ENCODE results near the gene WDR45B. TPM values are rescaled to one million over a fixed set of nuclear protein-coding genes. Genes with fewer than 3 reads are reported as not detected.

Gene WDR45B
- total RNA-seq, 1 experiment from 2014 or later, result 84.9 TPM

DNA sequence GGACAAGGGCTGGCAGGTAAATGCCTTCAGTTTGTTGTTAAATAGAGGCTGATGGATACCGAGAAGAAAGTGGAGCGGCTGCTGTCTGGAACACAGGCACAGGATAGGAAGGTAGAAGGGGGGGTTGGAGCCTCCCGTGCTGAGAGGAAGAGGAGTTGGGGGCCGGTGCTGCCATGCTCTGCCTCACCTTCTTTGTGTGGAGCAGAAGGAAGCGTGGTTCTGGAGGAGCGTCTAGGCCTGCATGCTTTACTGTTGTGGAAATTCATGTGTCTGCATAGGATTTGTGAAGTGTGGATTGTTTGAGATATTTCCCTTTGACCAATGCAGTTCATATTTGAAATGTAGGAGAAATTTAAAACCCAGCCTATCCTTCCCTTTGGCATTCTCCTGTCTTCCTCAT lies 76.4 kb downstream of the WDR45B start:
- H3K36me3 ChIP-seq (ENCODE audit: low read depth), result no peaks in the 10 kb centered on the region; the same call in 1 of the 2 replicates
- intact Hi-C loops (cut with micrococcal nuclease; ENCODE audit: unreplicated experiment), result no loop called here
- H3K4me3 ChIP-seq, result no peak overlapping the region
- no peak overlapping the region for H3K27ac ChIP-seq
- POLR2A ChIA-PET (ENCODE audit: unreplicated experiment), result no interaction called here
- H4K20me1 ChIP-seq (ENCODE audit: insufficient read depth), result peaks cover 8% of the 10 kb centered on the region
- H3K27me3 ChIP-seq (ENCODE audit: insufficient read depth, low read depth), result no peaks in the 10 kb centered on the region
- no peak overlapping the region for H2AFZ ChIP-seq
- peaks cover 12% of the 10 kb centered on the region for H3K79me2 ChIP-seq (ENCODE audit: low read depth)
- no peak for TF ChIP-seq EZH2 (IDR thresholded peaks at IDR 0.05; ENCODE audit: low read depth)
- TF ChIP-seq, protein P1, sequence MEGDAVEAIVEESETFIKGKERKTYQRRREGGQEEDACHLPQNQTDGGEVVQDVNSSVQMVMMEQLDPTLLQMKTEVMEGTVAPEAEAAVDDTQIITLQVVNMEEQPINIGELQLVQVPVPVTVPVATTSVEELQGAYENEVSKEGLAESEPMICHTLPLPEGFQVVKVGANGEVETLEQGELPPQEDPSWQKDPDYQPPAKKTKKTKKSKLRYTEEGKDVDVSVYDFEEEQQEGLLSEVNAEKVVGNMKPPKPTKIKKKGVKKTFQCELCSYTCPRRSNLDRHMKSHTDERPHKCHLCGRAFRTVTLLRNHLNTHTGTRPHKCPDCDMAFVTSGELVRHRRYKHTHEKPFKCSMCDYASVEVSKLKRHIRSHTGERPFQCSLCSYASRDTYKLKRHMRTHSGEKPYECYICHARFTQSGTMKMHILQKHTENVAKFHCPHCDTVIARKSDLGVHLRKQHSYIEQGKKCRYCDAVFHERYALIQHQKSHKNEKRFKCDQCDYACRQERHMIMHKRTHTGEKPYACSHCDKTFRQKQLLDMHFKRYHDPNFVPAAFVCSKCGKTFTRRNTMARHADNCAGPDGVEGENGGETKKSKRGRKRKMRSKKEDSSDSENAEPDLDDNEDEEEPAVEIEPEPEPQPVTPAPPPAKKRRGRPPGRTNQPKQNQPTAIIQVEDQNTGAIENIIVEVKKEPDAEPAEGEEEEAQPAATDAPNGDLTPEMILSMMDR (conservative IDR thresholded peaks at IDR 0.05), result no peak
- DNase-seq, result no peak
- CTCF ChIA-PET, result no interaction called here
- H3K9me3 ChIP-seq (ENCODE audit: insufficient read depth, low read depth), result no peaks in the 10 kb centered on the region
- peaks cover 3% of the 10 kb centered on the region; the same call in 1 of the 2 replicates for H3F3A ChIP-seq (ENCODE audit: insufficient read depth, low read depth)
- no peaks in the 10 kb centered on the region for H3K9me2 ChIP-seq (ENCODE audit: insufficient read depth)
- 0 out of 2 replicates have a peak, but pooled peaks cover 5% of the 10 kb centered on the region for H3K4me1 ChIP-seq (replicated peaks; ENCODE audit: insufficient read depth)
- BruUV-seq (replicated peaks), result no TSS peak
- no peak overlapping the region for H3K4me2 ChIP-seq

DNA sequence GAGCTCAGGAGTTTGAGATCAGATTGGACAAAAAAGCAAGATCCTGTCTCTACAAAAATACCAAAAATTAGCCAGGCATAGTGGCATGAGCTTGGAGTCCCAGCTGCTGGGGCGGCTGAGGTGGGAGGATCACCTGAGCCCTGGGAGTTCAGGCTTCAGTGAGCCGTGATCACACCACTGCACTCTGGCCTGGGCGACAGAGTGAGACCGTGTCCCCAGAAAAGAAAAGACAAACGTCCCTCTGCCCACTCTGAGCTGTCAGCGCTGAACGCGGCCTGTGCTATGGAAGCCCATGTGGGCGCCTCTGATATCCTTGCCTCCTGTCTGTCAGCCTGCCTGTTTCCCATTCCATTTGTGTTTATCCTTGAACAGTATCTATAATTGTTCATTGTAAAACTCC lies 78.0 kb downstream of the WDR45B start:
- Histone ChIP-seq H3K4me1 (replicated peaks; ENCODE audit: insufficient read depth) (0 out of 2 replicates have a peak, but pooled peaks cover 5% of the 10 kb centered on the region), H3K27me3 (ENCODE audit: insufficient read depth, low read depth) (no peaks in the 10 kb centered on the region), H3F3A (ENCODE audit: insufficient read depth, low read depth) (peaks cover 3% of the 10 kb centered on the region; the same call in 1 of the 2 replicates), H3K4me2 (no peak overlapping the region), H3K79me2 (ENCODE audit: low read depth) (peaks cover 23% of the 10 kb centered on the region), H3K9me2 (ENCODE audit: insufficient read depth) (no peaks in the 10 kb centered on the region), H3K27ac (no peak overlapping the region), H4K20me1 (ENCODE audit: insufficient read depth) (peaks cover 8% of the 10 kb centered on the region), H3K4me3 (no peak overlapping the region), H3K36me3 (ENCODE audit: low read depth) (no peaks in the 10 kb centered on the region; the same call in 1 of the 2 replicates), H2AFZ (no peak overlapping the region), H3K9me3 (ENCODE audit: insufficient read depth, low read depth) (no peaks in the 10 kb centered on the region)
- intact Hi-C loops (cut with micrococcal nuclease; ENCODE audit: unreplicated experiment), result no loop called here
- no peak for DNase-seq
- CTCF ChIA-PET, result no interaction called here
- BruUV-seq (replicated peaks), result no TSS peak
- POLR2A ChIA-PET (ENCODE audit: unreplicated experiment), result no interaction called here
- TF ChIP-seq, protein P1 (conservative IDR thresholded peaks at IDR 0.05), result no peak
- TF ChIP-seq EZH2 (IDR thresholded peaks at IDR 0.05; ENCODE audit: low read depth), result no peak

DNA sequence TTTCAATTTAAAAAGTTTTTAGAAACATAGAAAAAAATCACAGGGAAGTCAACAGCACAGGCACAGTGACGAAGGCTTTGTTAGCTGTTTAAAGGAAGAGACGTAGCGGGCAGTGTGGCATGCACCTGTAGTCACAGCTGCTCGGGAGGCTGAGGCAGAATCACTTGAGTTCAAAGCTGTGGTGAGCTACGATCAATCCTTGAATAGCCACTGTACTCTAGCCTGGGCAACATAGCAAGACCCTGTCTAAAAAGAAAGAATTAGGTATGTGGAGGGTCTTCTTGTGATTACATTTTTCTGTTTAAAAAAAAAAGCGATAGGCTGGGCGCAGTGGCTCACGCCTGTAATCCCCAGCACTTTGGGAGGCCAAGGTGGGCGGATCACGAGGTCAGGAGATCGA lies 78.6 kb downstream of the WDR45B start:
- Histone ChIP-seq H3K27ac (no peak overlapping the region), H3K9me3 (ENCODE audit: insufficient read depth, low read depth) (no peaks in the 10 kb centered on the region), H4K20me1 (ENCODE audit: insufficient read depth) (peaks cover 8% of the 10 kb centered on the region), H3F3A (ENCODE audit: insufficient read depth, low read depth) (peaks cover 3% of the 10 kb centered on the region; the same call in 1 of the 2 replicates), H3K4me2 (no peak overlapping the region), H3K27me3 (ENCODE audit: insufficient read depth, low read depth) (no peaks in the 10 kb centered on the region), H3K4me3 (no peak overlapping the region), H3K36me3 (ENCODE audit: low read depth) (no peaks in the 10 kb centered on the region; the same call in 1 of the 2 replicates), H2AFZ (no peak overlapping the region), H3K79me2 (ENCODE audit: low read depth) (peaks cover 25% of the 10 kb centered on the region), H3K9me2 (ENCODE audit: insufficient read depth) (no peaks in the 10 kb centered on the region), H3K4me1 (replicated peaks; ENCODE audit: insufficient read depth) (0 out of 2 replicates have a peak, but pooled peaks cover 5% of the 10 kb centered on the region)
- intact Hi-C loops (cut with micrococcal nuclease; ENCODE audit: unreplicated experiment), result no loop called here
- DNase-seq, result no peak
- POLR2A ChIA-PET (ENCODE audit: unreplicated experiment), result interaction anchor here (0.6 kb wide), 1 partner anchor 110 kb away, joined by 5 read pairs; no protein-coding TSS in a partner anchor
- no TSS peak for BruUV-seq (replicated peaks)
- CTCF ChIA-PET, result no interaction called here
- TF ChIP-seq, protein P1 (conservative IDR thresholded peaks at IDR 0.05), result no peak
- no peak for TF ChIP-seq EZH2 (IDR thresholded peaks at IDR 0.05; ENCODE audit: low read depth)

Data from PC-9 (cell line).